Progenitor cell of endocrine pancreas (in vitro differentiated cells): ENCODE measurements around the gene ADGRA1. TPM values are rescaled to one million over a fixed set of nuclear protein-coding genes. Genes with fewer than 3 reads are reported as not detected.
"Not testable (repeated sequence)": the region's sequence is repeated elsewhere in the genome, so short reads cannot be mapped to it uniquely, and the experiment has no call there.

Experiments
- DNase-seq: peaks from one replicate; pipeline ENCODE4 v3.0.0; 2021; ENCODE audit warnings: low spot score; ENCODE audit not compliant: unreplicated experiment
- H3K27ac Mint-ChIP-seq: 2 replicates; pipeline ENCODE4 v1.8.0; 2021; ENCODE audit warnings: mild to moderate bottlenecking, moderate library complexity, mixed read lengths
- H3K27me3 Mint-ChIP-seq: 2 replicates; pipeline ENCODE4 v1.8.0; 2021; ENCODE audit warnings: mixed read lengths
- H3K36me3 Mint-ChIP-seq: 2 replicates; pipeline ENCODE4 v1.8.0; 2022; ENCODE audit warnings: mixed read lengths; ENCODE audit not compliant: insufficient read depth
- H3K4me1 Mint-ChIP-seq: 2 replicates; pipeline ENCODE4 v1.8.0; 2021; ENCODE audit warnings: low read depth, mixed read lengths
- H3K4me3 Mint-ChIP-seq: 2 replicates; pipeline ENCODE4 v1.8.0; 2021; ENCODE audit warnings: low read depth, mild to moderate bottlenecking, moderate library complexity, mixed read lengths
- H3K9me3 Mint-ChIP-seq: 2 replicates; pipeline ENCODE4 v1.8.0; 2021; ENCODE audit warnings: low read depth, mixed read lengths
- total RNA-seq: library from RNA; stranded (reverse); gene quantifications from 2 replicates; pipeline ENCODE4 v1.2.1, GENCODE V29; 2021
- TF ChIP-seq, protein P1 (sequence below): fragments of 200-600 bp; sonication (generic); IDR thresholded peaks from one replicate; pipeline ENCODE4 v1.5.0; 2021; ENCODE audit warnings: antibody characterized with exemption, mild to moderate bottlenecking; ENCODE audit not compliant: unreplicated experiment

ADGRA1 gene
- total RNA-seq, 1 donor from 2014 or later: 1.2 TPM

DNA sequence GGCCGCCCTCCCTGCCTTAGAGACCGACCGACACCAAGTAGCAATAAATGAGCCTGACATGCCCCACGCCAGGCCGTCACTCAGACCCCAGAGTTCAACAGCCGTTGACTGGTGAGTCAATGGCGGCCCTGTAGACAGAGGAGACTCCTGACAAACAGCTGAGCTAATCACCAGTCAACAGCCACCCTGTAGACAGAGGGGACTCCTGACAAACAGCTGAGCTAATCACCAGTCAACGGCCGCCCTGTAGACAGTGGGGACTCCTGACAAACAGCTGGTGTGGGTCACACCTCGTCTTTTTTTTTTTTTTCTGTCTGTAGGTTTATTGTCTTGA lies 55.4 kb downstream of the ADGRA1 start:
- no peak for DNase-seq
- peaks cover 29% of the 10 kb centered on the region for H3K27me3 Mint-ChIP-seq
- H3K27ac Mint-ChIP-seq: peak overlapping the region; percentile 68
- no peak overlapping the region for H3K4me3 Mint-ChIP-seq
- H3K4me1 Mint-ChIP-seq: peaks cover 13% of the 10 kb centered on the region
- TF ChIP-seq, protein P1, sequence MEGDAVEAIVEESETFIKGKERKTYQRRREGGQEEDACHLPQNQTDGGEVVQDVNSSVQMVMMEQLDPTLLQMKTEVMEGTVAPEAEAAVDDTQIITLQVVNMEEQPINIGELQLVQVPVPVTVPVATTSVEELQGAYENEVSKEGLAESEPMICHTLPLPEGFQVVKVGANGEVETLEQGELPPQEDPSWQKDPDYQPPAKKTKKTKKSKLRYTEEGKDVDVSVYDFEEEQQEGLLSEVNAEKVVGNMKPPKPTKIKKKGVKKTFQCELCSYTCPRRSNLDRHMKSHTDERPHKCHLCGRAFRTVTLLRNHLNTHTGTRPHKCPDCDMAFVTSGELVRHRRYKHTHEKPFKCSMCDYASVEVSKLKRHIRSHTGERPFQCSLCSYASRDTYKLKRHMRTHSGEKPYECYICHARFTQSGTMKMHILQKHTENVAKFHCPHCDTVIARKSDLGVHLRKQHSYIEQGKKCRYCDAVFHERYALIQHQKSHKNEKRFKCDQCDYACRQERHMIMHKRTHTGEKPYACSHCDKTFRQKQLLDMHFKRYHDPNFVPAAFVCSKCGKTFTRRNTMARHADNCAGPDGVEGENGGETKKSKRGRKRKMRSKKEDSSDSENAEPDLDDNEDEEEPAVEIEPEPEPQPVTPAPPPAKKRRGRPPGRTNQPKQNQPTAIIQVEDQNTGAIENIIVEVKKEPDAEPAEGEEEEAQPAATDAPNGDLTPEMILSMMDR: no peak
- H3K36me3 Mint-ChIP-seq: peaks cover 2% of the 10 kb centered on the region
- peaks cover 13% of the 10 kb centered on the region for H3K9me3 Mint-ChIP-seq

DNA sequence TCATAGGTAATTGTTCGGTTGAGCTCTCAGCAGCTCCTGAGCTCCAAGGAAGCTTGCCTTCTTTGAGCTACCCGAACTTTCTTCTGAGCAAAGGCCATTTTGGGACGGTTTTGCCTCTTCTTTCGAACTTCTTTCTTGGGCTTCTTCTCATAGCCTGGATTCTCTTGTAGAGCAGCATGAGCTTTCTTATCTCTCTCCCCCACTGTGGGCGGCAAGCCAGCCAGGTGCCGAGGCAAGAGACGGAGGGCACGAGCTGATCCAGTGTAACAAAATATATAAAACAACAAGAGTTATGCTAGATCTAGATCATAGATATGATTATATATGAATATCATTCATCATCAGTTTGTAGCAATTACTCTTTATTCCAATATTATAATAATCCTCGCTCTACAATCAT lies 55.8 kb downstream of the ADGRA1 start:
- Mint-ChIP-seq H3K9me3 (peaks cover 16% of the 10 kb centered on the region), H3K4me1 (peaks cover 13% of the 10 kb centered on the region), H3K4me3 (peak overlapping the region; percentile 63), H3K36me3 (peaks cover 2% of the 10 kb centered on the region), H3K27ac (peak overlapping the region; percentile 68), H3K27me3 (peaks cover 29% of the 10 kb centered on the region)
- TF ChIP-seq, protein P1: no peak
- no peak for DNase-seq

DNA sequence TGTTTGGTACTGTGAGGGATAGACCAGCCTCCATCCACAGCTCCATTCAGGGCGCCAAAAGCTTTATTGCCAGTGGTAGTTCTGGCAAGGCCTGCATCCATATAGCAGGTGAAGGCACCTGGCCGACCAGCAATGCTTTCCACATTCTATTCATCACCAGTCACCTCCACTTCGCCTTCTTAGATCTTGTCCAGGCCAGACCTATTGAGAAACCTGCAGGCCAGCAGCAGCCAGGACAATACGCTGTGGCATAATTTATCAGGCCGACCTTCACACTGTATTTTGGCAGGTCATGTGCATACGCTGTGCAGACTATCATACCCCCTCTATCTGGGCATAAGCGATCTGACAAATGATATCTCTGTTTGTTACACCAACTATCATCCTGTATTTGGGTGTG lies 57.0 kb downstream of the ADGRA1 start:
- H3K27me3 Mint-ChIP-seq: peaks cover 40% of the 10 kb centered on the region
- TF ChIP-seq, protein P1: no peak
- H3K4me3 Mint-ChIP-seq: peak overlapping the region; percentile 63
- peaks cover 2% of the 10 kb centered on the region for H3K36me3 Mint-ChIP-seq
- H3K4me1 Mint-ChIP-seq: peaks cover 13% of the 10 kb centered on the region
- H3K27ac Mint-ChIP-seq: no peak overlapping the region
- H3K9me3 Mint-ChIP-seq: peaks cover 28% of the 10 kb centered on the region
- no peak for DNase-seq

DNA sequence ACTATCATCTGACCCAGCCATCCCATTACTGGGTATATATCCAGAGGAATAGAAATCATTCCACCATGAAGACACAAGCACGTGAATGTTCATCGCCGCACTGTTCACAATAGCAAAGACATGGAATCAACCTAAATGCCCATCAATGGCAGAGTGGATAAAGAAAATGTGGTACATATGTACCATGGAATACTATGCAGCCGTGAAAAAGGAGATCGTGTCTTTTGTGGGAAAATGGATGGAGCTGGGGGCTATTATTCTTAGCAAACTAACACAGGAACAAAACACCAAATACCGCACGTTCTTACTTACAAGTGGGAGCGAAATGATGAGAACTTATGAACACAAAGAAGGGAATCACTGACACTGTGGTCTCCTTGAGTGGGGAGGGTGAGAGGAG lies 62.5 kb downstream of the ADGRA1 start:
- Mint-ChIP-seq H3K27ac (no peak overlapping the region), H3K4me3 (no peak overlapping the region), H3K36me3 (peaks cover 2% of the 10 kb centered on the region), H3K9me3 (peaks cover 30% of the 10 kb centered on the region), H3K27me3 (peaks cover 59% of the 10 kb centered on the region), H3K4me1 (peaks cover 5% of the 10 kb centered on the region)
- no peak for DNase-seq
- TF ChIP-seq, protein P1: no peak

DNA sequence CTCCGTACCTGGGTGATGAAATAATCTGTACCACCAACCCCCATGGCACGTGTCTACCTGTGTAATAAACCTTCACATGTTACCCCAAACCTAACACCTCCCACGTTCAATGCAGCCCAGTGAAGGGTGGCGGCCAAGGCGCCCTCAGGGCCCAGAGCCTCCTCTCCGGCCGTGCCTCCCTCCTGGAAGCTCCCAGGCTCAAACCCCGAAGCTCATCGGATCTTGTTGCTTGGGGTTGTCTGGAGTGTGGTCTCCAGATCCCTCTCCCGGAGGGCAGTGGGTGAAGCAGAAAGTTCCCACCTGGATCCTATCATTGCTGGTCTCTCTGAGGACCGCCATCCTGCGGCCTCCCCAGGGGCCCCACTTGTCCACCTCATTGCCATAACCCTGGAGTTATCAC lies 62.9 kb downstream of the ADGRA1 start:
- Mint-ChIP-seq H3K36me3 (peaks cover 2% of the 10 kb centered on the region), H3K27me3 (peaks cover 59% of the 10 kb centered on the region), H3K9me3 (peaks cover 30% of the 10 kb centered on the region), H3K4me3 (no peak overlapping the region), H3K4me1 (peaks cover 5% of the 10 kb centered on the region), H3K27ac (no peak overlapping the region)
- TF ChIP-seq, protein P1: no peak
- no peak for DNase-seq

DNA sequence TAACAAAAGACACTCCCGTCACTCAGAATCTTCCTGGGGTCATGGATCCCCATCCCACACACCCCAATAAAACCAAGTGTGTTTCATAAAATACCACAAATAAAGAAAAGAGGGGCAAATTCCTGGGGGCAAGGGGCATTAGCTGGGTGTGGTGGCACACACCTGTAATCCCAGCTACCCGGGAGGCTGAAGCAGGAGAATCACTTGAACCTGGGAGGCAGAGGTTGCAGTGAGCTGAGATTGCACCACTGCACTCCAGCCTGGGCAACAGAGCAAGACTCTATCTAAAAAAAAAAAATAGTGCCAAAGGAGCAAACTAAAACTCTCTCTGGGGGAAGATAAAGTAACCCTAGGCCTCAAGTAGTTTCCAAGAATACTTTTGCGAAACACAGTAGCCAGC lies 63.3 kb downstream of the ADGRA1 start:
- H3K27me3 Mint-ChIP-seq: peaks cover 59% of the 10 kb centered on the region

More for the DNA sequence above, 63.3 kb downstream of the ADGRA1 start:
- not testable (repeated sequence) for H3K4me1 Mint-ChIP-seq, H3K4me3 Mint-ChIP-seq, DNase-seq, H3K27ac Mint-ChIP-seq, H3K36me3 Mint-ChIP-seq
- H3K9me3 Mint-ChIP-seq: peaks cover 30% of the 10 kb centered on the region
